ENCODE data around the gene CSAG3.
"Not testable (repeated sequence)": the region's sequence is repeated elsewhere in the genome, so short reads cannot be mapped to it uniquely, and the experiment has no call there.

The CSAG3 gene

DNA sequence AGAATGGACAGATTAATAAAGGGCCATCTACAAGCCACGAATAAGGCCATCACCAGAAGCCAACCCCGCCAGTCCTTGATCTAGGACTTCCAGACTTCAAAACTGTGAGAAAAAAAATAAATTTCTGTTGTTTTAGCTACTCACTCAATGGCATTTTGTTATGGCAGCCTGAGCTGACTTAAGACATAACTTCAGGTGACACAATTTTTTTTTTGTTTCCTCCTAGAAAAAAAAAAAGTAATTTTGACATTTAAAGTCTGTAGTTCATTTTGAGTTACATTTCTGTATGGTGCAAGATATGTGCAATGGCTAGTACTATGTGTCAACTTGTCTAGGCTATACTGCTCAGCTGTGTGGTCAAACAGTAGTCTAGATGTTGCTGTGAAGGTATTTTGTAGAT lies at the start of gene CSAG3:
TSS of gene CSAG3 (plus strand) at position 301 of the 400 bp plus-strand sequence.
- not testable (repeated sequence) for H3K27ac ChIP-seq; H3K4me3 ChIP-seq (ENCODE audit: low read depth in 1 of 2, low read length in 1 of 2); H3K36me3 ChIP-seq; H3K4me1 ChIP-seq (ENCODE audit: control insufficient read depth in 1 of 2, insufficient read depth in 1 of 2, low read depth in 1 of 2, low read length in 1 of 2); H3K27me3 ChIP-seq; H3K9me3 ChIP-seq

DNA sequence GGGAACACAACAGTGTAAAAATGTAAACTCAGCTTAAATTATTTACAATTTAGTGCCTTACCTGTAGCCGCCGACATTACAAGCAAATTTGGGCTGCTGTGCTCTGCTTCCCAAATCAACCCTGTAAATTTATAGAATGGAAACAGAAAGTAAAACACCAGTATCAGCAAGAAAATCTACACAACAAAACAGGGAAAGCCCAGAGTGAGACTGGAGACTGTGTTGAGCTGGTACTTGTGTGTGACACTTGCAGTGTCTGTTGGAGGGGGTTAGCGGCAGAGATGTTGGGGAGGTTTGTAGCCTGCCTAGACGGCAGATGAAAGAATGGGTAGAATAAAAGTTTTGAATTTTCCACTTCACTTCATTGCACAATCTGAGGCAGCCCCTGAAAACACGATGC lies 45.8 kb upstream of the CSAG3 start:
- not testable (repeated sequence) for H3K36me3 ChIP-seq; H3K27me3 ChIP-seq; H3K4me3 ChIP-seq (ENCODE audit: low read depth in 1 of 2, low read length in 1 of 2); H3K9me3 ChIP-seq; H3K27ac ChIP-seq; H3K4me1 ChIP-seq (ENCODE audit: control insufficient read depth in 1 of 2, insufficient read depth in 1 of 2, low read depth in 1 of 2, low read length in 1 of 2)

DNA sequence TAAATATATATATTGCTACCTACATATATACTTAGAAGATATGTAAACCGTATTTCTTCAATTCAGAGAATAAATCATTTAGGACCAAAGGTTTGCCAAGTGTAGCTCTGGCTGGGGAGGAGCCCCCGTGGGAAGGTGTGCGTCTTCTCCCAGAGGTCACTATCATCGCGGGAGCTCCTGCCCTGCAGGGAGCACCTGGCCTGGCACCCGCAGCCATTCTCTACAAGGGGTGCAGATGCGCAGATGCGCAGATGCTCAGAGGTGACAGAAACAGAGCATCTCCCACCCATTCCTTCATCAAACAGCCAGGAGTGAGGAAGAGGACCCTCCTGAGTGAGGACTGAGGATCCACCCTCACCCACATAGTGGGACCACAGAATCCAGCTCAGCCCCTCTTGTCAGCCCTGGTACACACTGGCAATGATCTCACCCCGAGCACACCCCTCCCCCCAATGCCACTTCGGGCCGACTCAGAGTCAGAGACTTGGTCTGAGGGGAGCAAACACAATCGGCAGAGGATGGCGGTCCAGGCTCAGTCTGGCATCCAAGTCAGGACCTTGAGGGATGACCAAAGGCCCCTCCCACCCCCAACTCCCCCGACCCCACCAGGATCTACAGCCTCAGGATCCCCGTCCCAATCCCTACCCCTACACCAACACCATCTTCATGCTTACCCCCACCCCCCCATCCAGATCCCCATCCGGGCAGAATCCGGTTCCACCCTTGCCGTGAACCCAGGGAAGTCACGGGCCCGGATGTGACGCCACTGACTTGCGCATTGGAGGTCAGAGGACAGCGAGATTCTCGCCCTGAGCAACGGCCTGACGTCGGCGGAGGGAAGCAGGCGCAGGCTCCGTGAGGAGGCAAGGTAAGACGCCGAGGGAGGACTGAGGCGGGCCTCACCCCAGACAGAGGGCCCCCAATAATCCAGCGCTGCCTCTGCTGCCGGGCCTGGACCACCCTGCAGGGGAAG lies 44.9 kb upstream of the CSAG3 start, which contains the start of gene MAGEA2B:
TSS of gene MAGEA2B (plus strand) at position 814 of the 973 bp plus-strand sequence. CDS start 2,479 bp downstream, outside the sequence.
- H3K36me3 ChIP-seq; H3K4me3 ChIP-seq (ENCODE audit: low read depth in 1 of 2, low read length in 1 of 2); H3K27me3 ChIP-seq; H3K27ac ChIP-seq; H3K4me1 ChIP-seq (ENCODE audit: control insufficient read depth in 1 of 2, insufficient read depth in 1 of 2, low read depth in 1 of 2, low read length in 1 of 2); H3K9me3 ChIP-seq: not testable (repeated sequence)

DNA sequence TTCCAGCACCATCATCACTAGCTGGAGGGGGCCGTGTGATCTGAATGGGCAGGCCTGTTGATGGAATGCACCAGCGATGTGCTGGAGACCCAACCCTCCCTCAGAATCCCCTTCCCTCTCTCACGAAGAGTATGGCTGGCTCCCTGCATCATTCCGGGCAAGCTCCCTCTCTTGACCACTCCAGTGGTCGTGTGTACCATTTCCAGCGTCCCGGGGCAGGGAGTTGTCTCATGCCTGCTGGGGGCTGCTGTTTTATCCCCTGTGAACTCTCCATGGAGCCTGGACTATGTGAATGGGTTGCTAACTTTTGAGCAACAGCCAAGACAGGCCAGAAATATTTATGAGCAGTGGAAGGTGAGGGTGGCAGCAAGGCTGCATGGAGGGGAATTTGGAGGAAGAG lies 33.6 kb upstream of the CSAG3 start:
- no peak overlapping the region for H3K4me3 ChIP-seq (ENCODE audit: low read depth in 1 of 2, low read length in 1 of 2)
- no peaks in the 10 kb centered on the region for H3K36me3 ChIP-seq
- no peak overlapping the region for H3K27ac ChIP-seq
- H3K27me3 ChIP-seq = no peaks in the 10 kb centered on the region
- TF ChIP-seq CTCF (IDR thresholded peaks at IDR 0.05) = no peak
- no peaks in the 10 kb centered on the region for H3K4me1 ChIP-seq (ENCODE audit: control insufficient read depth in 1 of 2, insufficient read depth in 1 of 2, low read depth in 1 of 2, low read length in 1 of 2)
- no peaks in the 10 kb centered on the region for H3K9me3 ChIP-seq

DNA sequence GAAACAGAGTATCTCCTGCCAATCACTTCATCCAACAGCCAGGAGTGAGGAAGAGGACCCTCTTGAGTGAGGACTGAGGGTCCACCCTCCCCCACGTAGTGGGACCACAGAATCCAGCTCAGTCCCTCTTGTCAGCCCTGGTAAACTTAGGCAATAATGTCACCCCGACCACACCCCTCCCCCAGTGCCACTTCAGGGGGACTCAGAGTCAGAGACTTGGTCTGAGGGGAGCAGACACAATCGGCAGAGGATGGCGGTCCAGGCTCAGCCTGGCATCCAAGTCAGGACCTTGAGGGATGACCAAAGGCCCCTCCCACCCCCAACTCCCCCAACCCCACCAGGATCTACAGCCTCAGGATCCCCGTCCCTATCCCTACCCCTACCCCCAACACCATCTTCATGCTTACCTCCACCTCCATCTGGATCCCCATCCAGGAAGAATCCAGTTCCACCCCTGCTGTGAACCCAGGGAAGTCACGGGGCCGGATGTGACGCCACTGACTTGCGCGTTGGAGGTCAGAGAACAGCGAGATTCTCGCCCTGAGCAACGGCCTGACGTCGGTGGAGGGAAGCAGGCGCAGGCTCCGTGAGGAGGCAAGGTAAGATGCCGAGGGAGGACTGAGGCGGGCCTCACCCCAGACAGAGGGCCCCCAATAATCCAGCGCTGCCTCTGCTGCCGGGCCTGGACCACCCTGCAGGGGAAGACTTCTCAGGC lies 25.6 kb upstream of the CSAG3 start, which contains the start of the genes CSAG1 and MAGEA12:
TSS of gene CSAG1 (minus strand) at position 461 of the 715 bp plus-strand sequence. CDS start 1,261 bp downstream, outside the sequence.
TSS of gene MAGEA12 (plus strand) at position 497 of the 715 bp plus-strand sequence. CDS start 2,405 bp downstream, outside the sequence.
- Histone ChIP-seq H3K27me3 (no peaks in the 10 kb centered on the region), H3K4me1 (ENCODE audit: control insufficient read depth in 1 of 2, insufficient read depth in 1 of 2, low read depth in 1 of 2, low read length in 1 of 2) (no peaks in the 10 kb centered on the region), H3K27ac (no peak within 1 kb of the TSS), H3K36me3 (no peaks in the 10 kb centered on the region), H3K4me3 (ENCODE audit: low read depth in 1 of 2, low read length in 1 of 2) (no peak within 1 kb of the TSS), H3K9me3 (no peaks in the 10 kb centered on the region)
- no peak for TF ChIP-seq CTCF (IDR thresholded peaks at IDR 0.05)

GRCh38 chrX:152734143-152734858 lies 24.7 kb upstream of the CSAG3 start:
- H3K27me3 ChIP-seq; H3K27ac ChIP-seq; H3K4me1 ChIP-seq (ENCODE audit: control insufficient read depth in 1 of 2, insufficient read depth in 1 of 2, low read depth in 1 of 2, low read length in 1 of 2); H3K4me3 ChIP-seq (ENCODE audit: low read depth in 1 of 2, low read length in 1 of 2); H3K36me3 ChIP-seq; H3K9me3 ChIP-seq: not testable (repeated sequence)

DNA sequence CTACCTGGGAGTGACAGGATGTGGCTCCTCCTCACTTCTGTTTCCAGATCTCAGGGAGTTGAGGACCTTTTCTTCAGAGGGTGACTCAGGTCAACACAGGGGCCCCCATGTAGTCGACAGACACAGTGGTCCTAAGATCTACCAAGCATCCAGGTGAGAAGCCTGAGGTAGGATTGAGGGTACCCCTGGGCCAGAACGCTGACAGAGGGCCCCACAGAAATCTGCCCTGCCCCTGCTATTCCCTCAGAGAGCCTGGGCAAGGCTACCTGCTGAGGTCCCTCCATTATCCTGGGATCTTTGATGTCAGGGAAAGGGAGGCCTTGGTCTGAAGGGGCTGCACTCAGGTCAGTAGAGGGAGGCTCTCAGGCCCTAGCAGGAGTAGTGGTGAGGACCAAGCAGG lies 23.9 kb upstream of the CSAG3 start:
- Histone ChIP-seq H3K4me3 (ENCODE audit: low read depth in 1 of 2, low read length in 1 of 2) (no peak overlapping the region), H3K36me3 (no peaks in the 10 kb centered on the region), H3K4me1 (ENCODE audit: control insufficient read depth in 1 of 2, insufficient read depth in 1 of 2, low read depth in 1 of 2, low read length in 1 of 2) (no peaks in the 10 kb centered on the region), H3K27ac (no peak overlapping the region), H3K27me3 (no peaks in the 10 kb centered on the region), H3K9me3 (no peaks in the 10 kb centered on the region)
- no peak for TF ChIP-seq CTCF (IDR thresholded peaks at IDR 0.05)
